GM12878 (cell line): ENCODE measurements around the gene HSD17B14.

Experiments used
- IKZF2 ChIP-seq, 2 experiments: fragments of 450-650 bp; IDR thresholded peaks; 2 replicates each; pipeline ENCODE4 v1.6.1; 2017; ENCODE audit warnings: mild to moderate bottlenecking in 2 of 2, moderate library complexity in 2 of 2
- POLR2A ChIP-seq: IDR thresholded peaks from 2 replicates; pipeline ENCODE4 v1.6.1; 2011; ENCODE audit warnings: low read depth, mild to moderate bottlenecking, low read length
- SRF ChIP-seq, 2 experiments: IDR thresholded peaks; 2 replicates each; pipeline ENCODE4 v1.6.1; 2011; ENCODE audit warnings: low read depth in 2 of 2, low read length in 2 of 2, mild to moderate bottlenecking in 1 of 2, moderate library complexity in 1 of 2

DNA sequence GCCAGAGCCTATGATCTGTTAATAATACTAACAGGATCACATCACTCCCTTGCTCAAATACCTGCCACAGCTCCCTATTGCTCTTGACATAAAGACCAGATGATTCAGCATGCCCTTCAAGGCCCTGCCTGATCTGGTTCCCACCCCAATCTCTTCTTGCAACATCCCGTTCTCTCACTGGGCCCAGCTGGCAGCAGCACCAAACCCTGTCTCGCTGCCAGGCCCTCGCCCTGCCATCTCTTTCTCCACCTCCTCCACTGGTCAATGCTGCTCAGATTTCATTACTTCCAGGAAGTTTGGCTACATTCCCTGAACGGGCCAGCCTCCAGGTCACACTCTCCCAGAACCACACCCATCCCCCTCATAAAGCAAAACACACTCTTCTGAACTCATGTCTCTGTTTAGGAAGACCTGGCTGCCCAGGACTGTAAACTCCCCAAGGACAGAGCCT lies 16.9 kb downstream of the HSD17B14 start:
- TF ChIP-seq SRF (IDR thresholded peaks at IDR 0.05; ENCODE audit: low read depth in 2 of 2, low read length in 2 of 2) (no peak), IKZF2 (IDR thresholded peaks at IDR 0.05) (no peak), POLR2A (no peak)
